EH (cell line): ENCODE data around the gene RNF130.

Experiments
- DNase-seq: peaks from one replicate; pipeline ENCODE4 v3.0.0-alpha.2; 2015; ENCODE audit warnings: low read depth

RNF130 gene

GRCh38 chr5:180084638-180085561 is 13.3 kb upstream of the RNF130 start:
- DNase-seq, result no peak

GRCh38 chr5:180083529-180084060 is 12.0 kb upstream of the RNF130 start:
- DNase-seq, result no peak

DNA sequence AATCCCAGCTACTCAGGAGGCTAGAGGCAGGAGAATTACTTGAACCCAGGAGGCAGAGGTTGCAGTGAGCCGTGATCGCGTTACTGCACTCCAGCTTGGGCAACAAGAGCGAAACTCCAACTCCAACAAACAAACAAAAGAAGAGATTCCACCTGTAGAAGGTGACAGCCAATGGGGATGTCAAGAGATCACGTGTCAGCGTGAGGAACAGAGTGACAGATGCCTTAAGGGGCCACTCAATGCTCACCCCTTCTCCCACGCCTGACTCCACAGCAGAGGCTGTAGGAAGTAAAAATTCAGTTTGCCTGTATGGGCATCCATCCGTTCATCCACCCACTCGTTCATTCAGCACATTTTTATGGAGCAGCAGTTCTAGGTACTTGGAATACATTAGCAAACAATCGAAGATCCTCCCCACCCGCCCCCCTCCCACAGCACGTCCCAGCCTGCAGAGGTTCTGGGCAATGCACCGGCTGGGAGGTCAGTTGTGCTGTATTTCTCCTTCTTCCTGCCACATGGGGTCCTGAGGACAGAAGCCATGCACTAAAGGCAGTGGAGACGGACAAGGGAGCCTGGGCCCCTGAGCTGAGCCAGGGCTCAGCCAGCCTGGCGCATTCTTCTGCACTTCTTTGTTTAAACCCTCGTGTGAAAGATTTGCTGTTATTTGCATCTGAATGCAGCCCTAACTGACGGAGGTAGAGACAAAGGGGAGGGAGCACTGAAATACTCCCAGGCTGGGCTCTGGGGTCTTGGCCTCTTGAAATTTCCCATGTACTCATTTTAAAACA is 11.3 kb upstream of the RNF130 start:
- no peak for DNase-seq

DNA sequence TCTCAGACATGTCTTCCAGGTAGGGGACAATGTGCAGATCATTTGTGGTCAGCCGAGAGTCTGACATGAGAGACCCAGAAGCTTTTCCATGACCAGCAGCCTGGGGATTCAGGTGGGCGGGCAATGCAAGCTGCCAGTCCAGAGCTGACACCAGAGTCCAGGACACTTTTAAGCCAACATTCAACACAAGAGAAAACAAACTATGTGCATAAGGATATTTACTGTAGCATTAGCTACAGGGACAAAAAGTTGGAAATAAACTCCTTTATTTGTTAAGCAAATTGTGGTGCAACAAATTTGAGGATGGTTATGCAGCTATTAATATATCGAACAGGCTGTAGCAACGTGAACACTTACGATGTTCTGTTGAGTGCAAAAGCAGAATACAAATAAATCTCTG is 9.9 kb upstream of the RNF130 start:
- DNase-seq, result no peak

- no peak for DNase-seq
These were observed 9.1 kb upstream of the RNF130 start for GRCh38 chr5:180080486-180081280.

- DNase-seq, result no peak
These were observed 8.3 kb upstream of the RNF130 start for GRCh38 chr5:180079702-180080466.

- DNase-seq, result no peak
These were observed 6.8 kb upstream of the RNF130 start for GRCh38 chr5:180078348-180078747.

GRCh38 chr5:180077594-180078284 is 6.2 kb upstream of the RNF130 start:
- no peak for DNase-seq

- DNase-seq, result no peak
These were observed 4.1 kb upstream of the RNF130 start for GRCh38 chr5:180075703-180076102.

DNA sequence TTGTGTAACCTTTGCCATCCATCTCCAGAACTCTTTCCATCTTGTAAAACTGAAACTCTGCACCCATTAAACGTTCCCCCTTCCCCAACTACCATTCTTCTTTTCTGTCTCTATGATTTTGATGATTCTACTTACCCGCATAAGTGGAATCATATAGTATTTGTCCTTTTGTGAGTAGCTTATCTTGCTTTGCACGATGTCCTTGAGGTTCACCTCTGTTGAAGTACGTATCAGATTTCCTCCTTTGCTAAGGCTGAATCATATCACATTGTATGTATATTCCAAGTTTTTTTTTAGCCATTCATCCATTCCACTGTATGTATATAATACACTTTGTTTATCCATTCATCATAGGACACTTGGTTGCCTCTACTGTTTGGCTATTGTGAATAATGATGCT is 2.9 kb upstream of the RNF130 start:
- no peak for DNase-seq

GRCh38 chr5:180072556-180072955 is 997 bp upstream of the RNF130 start:
- no peak for DNase-seq

DNA sequence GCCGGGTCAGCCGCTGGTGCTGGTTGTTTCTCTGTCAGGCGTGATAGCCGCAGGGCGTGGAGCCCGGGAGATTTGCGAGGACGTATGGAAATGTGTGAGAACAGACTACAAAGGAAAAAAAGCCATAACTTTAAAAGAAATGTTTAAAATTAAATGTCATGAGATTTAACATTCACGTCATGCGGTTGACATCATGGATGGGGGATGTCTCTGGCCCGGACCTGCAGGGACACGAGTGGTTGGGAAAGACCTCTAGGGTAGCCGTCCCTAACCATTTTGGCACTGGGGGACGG is 643 bp upstream of the RNF130 start:
- no peak for DNase-seq

- DNase-seq, result peak; percentile 65
These were observed 616 bp downstream of the RNF130 start for GRCh38 chr5:180070756-180071530.

GRCh38 chr5:180069589-180070247 is 1.8 kb downstream of the RNF130 start:
- DNase-seq, result no peak

- DNase-seq, result no peak
These were observed 3.0 kb downstream of the RNF130 start for GRCh38 chr5:180068519-180069090.

DNA sequence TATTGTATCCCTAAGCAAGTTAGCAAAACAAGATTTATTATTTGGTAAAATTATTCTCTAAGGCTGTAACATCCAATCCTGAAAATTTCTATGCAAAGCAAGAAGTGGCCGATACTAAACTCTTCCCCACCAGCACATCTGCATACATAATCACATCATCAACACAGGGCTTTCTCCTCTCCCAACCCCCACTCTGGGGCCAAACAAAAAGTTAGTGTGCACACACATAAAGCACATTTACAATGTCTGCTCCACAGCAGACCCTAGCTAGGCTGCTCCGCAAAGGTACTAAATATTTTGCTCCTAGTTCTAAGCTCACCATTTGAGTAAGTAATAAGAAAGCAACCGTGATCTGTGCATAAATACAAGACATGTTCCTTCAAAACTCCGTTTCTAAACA is 3.6 kb downstream of the RNF130 start:
- no peak for DNase-seq

DNA sequence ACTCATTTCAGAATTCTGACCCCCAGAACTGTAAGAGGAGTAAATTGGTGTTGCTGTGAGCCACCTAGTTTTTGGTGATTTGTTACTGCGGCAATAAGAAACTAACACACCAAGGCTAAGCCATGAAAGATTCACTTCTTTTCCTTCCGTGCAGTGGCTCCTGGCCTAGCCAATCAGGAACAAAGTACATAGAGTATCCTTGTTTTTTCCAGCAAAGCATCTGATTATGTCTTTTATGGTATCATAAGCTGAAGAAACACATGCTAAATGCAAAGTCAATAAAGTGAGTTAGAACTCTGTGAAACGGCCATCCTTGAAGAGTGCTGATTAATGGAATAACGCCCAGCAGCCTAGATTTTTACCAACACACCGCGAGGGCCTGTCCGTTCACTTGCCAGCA is 11.4 kb downstream of the RNF130 start:
- DNase-seq, result no peak

DNA sequence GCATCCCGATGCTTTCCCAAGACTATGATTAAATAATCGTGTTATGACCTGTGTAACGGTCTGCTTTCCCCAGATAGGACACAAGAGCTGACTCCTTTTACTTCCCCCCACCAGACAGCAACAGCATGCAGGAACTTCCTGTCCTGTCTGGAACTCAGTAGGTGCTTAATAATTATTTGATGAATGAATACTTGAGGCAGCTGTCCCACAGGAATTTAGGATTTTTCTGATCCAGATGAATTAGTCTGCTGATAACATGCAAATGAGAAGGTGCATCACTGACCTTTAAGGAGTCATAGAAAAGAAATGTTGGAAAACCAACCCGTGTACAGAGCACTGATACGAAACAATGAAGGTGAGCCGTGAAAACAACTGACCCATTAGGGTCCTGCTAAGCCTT is 12.2 kb downstream of the RNF130 start:
- no peak for DNase-seq

DNA sequence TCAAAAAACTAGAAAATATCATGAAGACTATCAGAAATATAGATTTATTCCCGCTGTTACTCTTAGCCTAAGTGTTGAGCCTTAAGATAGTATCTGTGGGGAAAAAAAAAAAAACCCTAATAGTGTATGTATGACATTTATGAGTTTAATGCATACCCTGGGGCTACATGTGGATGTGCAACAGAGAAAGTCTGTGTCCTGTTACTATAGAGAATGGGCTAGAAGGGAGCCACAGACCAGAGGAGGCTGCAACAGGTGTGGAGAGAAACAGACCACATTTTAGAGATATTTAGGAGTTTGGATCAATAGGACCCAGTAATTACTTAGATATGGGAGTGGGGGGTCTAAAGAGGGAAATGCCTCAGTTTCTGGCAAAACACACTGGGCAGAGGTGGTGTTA is 15.4 kb downstream of the RNF130 start:
- DNase-seq, result no peak
